Epidermal melanocyte (primary cell): Measurements from ENCODE around the gene PSENEN.
"Not testable (repeated sequence)": the region's sequence is repeated elsewhere in the genome, so short reads cannot be mapped to it uniquely, and the experiment has no call there.

ENCODE experiments used
- DNase-seq: peaks from one replicate; pipeline ENCODE4 v3.0.0; 2011; ENCODE audit warnings: low spot score; ENCODE audit not compliant: insufficient read length

PSENEN gene

DNA sequence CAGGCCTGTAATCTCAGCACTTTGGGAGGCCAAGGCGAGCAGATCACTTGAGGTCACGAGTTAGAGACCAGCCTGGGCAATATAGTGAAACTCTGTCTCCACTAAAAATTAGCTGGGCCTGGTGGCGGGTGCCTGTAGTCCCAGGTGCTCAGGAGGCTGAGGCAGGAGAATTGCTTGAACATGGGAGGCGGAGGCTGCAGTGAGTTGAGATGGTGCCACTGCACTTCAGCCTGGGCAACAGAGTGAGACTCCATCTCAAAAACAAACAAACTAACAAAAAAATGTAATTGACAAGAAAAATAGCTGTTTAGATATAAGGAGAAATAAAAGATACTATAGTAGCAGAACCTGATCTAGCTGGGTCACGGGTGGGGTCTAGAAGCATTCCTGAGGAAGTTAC lies 26.9 kb downstream of the PSENEN start:
- not testable (repeated sequence) for DNase-seq

DNA sequence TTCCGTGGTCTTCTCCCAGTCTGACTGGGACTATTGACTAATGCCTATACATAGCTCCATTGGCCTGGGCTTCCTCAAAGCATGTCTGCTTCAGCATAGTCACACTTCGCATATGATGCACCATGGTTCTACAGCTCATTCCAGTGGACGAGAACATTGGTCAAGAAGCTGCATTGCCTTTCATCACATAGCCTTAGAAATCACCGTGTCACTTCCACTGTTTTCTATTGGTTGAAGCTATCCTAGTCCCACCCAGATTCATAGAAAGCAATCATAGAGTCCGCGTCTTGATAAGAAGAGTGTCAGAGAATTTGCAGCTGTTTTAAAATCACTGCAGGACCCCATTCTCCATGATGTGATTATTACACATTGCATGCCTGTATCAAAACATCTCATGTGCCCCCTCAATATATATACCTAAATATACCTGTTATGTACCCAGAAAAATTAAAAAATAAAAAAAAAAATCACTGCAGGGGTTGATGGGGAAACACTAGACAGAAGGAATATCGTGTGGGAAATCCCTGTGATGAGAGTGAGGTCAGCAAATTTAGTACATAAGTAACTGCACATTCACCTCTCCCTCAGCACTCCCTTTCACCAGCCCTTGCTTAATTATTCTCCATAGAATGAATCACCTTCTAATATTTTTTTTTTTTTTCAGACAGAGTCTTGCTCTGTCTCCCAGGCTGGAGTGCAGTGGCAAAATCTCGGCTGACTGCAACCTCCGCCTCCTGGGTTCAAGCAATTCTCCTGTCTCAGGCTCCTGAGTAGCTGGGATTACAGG lies 27.8 kb downstream of the PSENEN start:
- DNase-seq, result no peak

DNA sequence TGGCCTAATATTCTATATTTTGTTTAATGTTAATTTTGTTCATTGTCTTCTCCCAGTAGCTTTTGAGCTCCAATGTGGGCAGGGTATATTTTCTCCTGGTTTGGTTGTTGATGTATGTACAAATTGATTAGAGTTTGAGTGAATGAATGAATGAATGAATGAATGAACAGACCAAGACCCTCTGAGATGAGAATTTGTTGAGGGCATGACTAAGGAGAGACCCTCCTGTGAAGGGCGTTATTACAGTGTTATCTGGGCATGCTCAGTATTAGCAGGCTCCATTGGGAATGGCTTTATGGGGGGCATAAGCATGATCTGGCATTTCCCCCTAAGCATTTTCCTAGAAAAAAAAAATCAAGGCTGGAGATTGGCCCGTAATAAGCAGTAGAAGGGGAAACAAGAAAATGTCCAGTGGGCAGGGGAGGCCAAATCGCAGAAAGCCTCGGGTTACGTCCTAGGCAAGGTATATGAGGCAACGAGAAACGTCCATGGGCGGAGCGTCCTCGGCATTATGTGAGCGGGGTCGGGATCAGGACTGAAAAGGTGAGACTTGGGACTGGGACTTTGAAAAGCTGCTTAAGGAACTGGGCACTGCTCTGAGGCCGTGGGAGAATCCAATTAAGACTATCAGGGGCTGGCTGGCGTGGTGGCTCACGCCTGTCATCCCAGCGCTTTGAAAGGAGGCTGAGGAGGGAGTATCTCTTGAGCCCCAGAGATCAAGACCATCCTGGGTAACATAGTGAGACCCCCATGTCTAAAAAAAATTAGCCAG lies 29.0 kb downstream of the PSENEN start:
- no peak for DNase-seq

DNA sequence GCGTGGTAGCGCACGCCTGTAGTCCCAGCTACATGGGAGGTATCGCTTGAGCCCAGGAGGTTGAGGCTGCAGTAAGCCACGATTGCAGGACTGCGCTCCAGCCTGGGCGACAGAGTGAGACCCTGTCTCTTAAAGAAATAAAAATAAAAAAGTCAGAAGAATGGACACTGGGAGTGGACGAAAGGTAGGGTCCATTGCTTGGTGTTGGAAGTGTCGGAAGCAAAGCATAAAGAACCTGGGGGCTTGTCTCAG lies 29.5 kb downstream of the PSENEN start:
- DNase-seq, result no peak

DNA sequence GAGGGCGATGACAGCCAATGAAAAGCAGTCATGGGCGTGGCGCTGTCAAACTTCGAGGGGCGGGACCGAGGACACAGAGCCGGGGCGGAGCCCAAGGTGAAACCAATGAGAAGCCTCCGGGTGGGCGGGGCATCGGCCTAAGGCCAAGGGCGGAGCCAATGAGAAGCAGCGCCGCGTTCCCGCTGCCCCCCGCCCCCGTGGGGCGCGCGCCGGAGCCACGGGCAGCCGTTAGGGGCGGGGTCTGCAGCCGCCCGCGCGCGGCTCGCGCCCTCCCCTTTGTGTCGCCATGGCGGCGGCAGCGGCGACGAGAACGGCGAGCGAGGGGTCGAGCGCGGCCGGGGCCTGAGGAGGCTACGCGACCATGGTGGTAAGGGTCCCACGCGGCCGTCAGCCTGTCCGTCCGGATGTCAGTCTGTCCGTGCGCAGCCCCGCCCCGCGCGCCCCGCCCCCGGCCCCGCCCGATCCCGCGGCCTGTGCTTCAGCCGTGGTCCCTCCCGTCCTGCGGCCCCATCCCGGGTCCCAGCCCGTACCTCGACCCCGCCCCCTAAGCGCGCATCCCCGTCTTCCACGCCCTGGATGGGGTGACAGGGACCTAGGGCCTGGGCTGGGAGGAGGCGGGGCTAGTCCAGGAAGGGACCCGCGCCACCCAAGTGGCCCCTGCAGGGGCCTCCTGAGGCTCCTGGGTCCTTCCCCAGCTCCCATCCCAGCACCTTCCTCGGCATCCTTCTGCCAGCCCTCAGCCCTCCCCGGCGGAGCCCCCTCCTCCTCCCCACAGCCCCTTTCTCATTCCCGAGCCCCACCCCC lies 30.0 kb downstream of the PSENEN start, which contains the start of gene ARHGAP33:
Gene ARHGAP33, plus strand, starts transcription at position 267 of the 804 bp plus-strand sequence. Its CDS starts 95 bp downstream, at position 362.
- peak; percentile 98 for DNase-seq

DNA sequence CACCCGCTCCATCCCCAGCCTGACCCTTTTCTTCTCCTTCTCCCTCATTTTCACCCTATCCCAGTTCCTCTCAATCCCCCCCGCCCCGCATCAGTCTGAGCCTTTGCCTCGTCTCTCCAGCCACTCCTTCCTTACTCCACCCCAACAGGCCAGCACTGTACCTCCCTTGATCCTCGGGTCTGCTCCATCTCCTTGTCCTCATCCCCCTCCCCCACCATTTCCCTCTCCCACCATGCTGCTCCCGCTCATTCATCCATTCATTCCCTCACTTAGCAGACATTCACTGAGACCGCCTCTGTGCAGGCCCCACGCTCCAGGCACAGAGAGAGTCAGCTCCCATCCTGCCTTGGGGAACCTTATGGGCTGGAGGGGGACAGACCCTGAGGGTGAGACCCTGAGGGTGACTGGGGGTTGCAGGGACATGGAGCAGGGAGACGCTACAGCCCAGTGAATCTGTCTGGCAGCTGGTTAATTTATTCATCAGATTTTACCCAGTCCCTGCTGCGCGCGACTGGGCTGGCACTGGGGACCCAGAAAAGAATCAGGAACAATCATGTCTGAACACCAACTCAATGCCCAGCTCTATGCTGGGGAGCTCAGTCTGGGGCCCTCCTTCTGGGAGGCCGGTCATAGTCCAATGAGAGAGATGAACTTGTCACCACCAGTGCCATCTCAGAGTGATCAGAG lies 30.8 kb downstream of the PSENEN start:
- no peak for DNase-seq

DNA sequence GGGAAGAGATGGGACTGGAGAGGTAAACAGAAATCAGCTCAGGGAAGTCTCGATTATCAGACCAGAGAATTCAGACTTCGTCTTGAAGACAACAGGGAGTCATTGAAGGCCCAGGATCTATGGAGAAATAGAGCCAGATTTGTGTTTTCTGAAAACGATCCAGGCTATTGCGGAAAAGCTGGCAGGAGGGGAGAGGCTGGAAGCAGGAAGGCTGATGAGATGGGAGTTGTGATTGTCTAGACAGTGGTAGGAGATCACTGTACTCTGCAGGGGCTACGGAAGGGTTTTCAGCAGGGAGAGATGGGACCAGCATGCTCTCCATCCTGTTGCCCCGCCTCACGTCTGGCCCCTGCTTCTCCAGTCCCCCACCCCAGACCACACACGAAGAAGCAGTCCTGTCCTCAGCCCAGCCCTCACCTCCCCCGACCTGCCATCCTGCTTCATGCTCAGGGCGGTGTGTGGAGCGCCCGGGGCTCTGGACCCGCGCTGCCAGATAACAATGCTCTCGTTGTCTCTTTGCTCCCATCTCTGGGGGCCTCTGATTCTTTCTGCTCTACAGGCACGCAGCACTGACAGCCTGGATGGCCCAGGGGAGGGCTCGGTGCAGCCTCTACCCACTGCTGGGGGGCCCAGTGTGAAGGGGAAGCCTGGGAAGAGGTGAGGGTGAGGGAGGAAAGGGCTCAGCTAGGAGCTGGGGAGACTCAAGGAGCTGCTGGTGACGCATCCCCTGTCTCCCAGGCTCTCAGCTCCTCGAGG lies 31.8 kb downstream of the PSENEN start:
- DNase-seq, result peak; percentile 60

DNA sequence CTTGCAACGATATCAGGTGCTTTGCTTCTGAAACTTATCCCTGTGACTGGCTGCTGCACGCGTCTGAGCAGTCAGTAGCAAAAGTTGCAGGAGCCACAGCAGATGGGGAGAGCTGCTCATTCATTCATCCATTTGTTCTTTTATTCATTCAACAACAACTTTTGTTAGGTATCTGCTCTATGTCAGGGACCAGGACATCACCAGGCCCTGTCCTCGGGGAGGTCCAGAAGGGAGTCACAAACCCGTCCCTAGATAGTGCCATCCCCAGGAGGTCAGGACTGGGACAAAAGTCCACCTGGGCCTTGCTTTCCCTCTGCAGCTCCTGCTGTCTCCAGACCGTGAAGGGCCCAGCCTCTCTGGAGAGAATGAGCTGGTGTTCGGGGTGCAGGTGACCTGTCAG lies 32.5 kb downstream of the PSENEN start:
- no peak for DNase-seq

DNA sequence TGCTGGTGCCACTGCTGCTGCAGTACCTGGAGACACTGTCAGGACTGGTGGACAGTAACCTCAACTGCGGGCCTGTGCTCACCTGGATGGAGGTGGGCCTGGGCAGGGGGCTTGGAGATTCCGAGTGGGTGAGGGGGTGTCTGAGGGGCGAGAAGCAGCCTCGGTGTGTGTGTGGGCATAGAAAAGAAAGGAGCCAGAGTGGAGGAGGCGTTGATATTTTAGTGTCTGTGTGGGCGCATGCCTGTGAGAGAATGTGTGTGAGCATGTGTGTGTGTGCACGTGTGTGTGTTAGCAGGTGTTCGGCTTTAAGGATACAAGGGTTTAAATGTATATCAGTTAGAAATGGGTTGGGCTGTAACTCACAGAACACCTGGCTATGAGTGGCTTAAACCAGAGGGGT lies 33.6 kb downstream of the PSENEN start:
- no peak for DNase-seq

DNA sequence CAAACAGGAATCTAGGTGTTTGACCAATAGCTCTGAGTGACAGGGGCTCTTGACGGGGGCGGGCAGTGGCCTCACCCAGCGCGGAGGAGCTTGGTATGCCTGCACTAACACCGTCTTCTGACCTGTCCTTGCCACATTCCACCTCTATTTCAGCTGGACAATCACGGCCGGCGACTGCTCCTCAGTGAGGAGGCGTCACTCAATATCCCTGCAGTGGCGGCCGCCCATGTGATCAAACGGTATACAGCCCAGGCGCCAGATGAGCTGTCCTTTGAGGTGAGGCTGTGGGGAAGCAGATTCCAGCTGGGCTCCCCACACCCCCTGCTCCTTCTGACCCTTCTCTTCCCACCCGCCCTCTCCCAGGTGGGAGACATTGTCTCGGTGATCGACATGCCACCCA lies 34.6 kb downstream of the PSENEN start:
- no peak for DNase-seq

DNA sequence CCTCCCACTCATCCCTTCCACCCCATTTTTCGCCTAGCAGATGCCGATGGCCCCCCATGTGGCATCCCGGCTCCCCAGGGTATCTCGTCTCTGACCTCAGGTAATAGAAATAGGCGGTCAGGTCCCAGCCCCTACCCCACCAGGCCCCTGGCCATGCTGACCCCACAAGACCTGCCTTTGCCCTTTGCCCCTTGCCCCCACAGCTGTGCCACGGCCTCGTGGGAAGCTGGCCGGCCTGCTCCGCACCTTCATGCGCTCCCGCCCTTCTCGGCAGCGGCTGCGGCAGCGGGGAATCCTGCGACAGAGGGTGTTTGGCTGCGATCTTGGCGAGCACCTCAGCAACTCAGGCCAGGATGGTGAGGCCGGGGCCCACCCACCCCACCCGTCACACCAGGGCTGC lies 35.3 kb downstream of the PSENEN start:
- no peak for DNase-seq

DNA sequence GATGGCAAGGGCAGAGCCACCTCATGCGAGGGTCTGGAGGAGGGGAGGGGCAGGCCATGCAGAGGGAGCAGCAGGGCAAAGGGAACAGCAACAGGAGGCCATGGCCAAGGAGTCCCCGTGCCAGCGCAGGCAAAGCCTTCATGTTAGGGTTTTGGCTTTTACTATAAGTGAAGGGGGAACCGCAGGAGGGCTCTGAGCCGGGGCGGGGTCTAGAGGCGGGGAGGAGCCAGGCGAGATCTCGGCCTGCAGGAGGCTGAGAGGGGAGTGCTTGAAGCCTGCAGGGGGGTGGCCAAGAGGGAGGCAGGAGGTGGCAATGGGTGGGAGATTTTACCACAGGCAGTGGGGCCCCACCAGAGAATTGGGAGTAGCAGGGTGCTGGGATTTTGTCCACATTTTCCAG lies 36.2 kb downstream of the PSENEN start:
- no peak for DNase-seq

DNA sequence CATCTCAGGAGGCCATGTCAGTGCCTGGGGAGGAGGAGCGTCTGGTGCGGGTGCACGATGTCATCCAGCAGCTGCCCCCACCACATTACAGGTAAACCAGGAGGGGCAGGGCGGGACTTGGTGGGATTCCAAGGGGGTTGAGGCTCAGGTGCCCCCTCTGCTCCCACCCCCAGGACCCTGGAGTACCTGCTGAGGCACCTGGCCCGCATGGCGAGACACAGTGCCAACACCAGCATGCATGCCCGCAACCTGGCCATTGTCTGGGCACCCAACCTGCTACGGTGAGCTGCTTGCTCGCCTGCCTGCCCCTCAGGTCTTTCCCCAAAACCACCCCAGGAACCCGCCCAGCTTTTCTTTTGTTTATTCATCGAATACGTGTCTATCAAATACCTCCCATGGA lies 37.1 kb downstream of the PSENEN start:
- DNase-seq, result no peak

DNA sequence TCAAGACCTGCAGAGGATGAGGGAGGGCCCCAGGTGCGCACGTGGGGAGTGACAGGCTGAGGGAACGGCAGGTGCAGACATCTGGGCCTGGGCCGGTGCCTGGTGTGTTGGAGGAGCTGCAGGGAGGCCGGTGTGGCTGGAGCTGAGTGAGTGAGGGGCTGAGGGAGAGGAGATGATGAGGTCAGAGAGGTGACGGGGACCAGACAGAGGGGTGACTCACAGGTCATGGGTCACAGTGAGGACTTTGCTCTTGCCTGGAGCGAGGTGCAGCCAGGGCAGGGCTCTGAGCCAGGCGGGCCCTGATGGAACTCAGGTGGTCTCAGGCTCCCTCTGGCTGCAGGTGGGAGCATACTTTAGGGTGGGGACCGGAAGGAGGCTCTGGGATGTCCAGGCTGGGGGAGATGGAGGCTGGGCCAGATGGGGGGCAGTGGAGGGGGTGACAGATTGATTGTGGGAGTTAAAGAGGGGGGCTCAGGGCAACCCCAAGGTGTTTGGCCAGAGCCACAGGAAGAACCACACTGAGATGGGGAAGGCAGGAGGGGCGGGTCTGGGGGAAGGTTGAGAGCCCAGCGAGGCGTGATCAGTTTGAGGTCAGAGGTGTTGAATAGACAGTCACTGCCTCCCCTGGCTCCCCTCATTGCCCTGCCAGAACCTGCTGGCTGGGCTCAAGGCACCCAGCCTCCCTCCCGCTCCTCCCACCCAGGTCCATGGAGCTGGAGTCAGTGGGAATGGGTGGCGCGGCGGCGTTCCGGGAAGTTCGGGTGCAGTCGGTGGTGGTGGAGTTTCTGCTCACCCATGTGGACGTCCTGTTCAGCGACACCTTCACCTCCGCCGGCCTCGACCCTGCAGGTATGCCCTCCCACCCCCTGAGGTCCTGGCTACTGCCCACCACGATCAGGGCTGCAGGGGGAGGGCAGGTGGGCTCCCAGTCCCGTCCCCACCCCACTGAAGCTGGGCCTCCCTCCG lies 38.3 kb downstream of the PSENEN start:
- DNase-seq, result no peak

DNA sequence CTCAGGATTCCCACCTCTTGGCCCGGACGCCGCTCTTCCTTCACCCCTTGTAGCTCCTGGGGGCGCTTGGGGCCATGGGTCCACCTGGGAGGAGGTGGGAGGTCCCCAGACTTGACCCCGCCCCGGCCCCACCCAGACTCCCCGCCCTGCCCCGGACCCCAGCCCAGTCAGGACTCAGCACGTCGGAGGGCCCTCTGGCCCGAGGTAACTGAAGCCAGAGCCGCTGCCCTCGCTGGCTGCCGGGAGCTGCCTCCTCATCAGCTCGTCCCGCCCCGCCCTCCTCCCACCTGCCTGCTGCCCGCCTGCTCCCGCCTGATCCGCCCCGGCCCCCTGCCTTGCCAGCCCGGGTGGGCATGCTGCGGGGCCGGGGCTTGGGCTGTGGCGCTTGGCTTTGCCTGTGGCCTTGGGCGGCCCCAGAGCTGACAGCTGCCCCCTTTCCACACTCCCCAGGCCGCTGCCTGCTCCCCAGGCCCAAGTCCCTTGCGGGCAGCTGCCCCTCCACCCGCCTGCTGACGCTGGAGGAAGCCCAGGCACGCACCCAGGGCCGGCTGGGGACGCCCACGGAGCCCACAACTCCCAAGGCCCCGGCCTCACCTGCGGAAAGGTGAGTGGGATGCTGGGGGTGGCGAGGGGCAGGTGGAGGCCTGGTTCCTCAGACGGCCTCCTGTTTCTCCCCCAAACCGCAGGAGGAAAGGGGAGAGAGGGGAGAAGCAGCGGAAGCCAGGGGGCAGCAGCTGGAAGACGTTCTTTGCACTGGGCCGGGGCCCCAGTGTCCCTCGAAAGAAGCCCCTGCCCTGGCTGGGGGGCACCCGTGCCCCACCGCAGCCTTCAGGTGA lies 39.3 kb downstream of the PSENEN start:
- DNase-seq, result no peak

DNA sequence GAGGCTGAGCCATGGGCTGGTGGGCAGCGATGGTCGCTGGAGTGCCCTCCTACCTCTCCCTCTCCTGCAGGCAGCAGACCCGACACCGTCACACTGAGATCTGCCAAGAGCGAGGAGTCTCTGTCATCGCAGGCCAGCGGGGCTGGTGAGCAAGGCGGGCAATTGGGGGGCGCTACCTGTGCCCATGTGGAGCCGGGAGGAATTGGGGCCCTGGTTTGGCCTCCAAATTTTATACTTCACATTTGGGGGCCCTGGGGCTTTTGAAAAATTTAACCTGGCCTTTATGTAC lies 39.8 kb downstream of the PSENEN start:
- no peak for DNase-seq

DNA sequence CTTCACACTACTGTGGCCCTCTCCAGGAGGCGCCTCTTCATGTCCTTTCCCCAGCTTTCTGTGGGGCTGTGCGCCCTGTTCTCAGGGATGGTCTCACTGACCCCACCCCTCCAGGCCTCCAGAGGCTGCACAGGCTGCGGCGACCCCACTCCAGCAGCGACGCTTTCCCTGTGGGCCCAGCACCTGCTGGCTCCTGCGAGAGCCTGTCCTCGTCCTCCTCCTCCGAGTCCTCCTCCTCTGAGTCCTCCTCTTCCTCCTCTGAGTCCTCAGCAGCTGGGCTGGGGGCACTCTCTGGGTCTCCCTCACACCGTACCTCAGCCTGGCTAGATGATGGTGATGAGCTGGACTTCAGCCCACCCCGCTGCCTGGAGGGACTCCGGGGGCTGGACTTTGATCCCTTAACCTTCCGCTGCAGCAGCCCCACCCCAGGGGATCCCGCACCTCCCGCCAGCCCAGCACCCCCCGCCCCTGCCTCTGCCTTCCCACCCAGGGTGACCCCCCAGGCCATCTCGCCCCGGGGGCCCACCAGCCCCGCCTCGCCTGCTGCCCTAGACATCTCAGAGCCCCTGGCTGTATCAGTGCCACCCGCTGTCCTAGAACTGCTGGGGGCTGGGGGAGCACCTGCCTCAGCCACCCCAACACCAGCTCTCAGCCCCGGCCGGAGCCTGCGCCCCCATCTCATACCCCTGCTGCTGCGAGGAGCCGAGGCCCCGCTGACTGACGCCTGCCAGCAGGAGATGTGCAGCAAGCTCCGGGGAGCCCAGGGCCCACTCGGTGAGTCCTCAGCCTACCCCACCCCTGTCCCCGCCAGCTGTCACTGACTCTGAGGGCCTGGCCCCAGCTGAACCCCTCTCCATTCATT lies 41.1 kb downstream of the PSENEN start:
- no peak for DNase-seq

DNA sequence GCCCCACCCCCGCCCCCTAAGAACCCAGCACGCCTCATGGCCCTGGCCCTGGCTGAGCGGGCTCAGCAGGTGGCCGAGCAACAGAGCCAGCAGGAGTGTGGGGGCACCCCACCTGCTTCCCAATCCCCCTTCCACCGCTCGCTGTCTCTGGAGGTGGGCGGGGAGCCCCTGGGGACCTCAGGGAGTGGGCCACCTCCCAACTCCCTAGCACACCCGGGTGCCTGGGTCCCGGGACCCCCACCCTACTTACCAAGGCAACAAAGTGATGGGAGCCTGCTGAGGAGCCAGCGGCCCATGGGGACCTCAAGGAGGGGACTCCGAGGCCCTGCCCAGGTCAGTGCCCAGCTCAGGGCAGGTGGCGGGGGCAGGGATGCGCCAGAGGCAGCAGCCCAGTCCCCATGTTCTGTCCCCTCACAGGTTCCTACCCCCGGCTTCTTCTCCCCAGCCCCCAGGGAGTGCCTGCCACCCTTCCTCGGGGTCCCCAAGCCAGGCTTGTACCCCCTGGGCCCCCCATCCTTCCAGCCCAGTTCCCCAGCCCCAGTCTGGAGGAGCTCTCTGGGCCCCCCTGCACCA lies 41.9 kb downstream of the PSENEN start:
- DNase-seq, result no peak
